ENCODE data around the gene SYVN1. TPM values are rescaled to one million over a fixed set of nuclear protein-coding genes. Genes with fewer than 3 reads are reported as not detected.

SYVN1 gene
- total and polyA plus RNA-seq, 8 donors, result 47.5 to 98.2 (median 64.1) TPM

GRCh38 chr11:65083834-65084597 is 50.3 kb downstream of the SYVN1 start, which contains the start of the genes CDCA5 and ZFPL1:
Gene CDCA5 (minus strand): TSS chr11:65084040. CDS start chr11:65083978, 62 bp downstream.
Gene ZFPL1 (plus strand): TSS chr11:65084222. CDS start chr11:65084699, 477 bp downstream.
- FAIRE-seq, result no peak
- no peaks in the 10 kb centered on the region for H3K27me3 ChIP-seq
- peak within 1 kb of the TSS; percentile 39 to 80 (median 66) for H3K4me3 ChIP-seq
- peak; percentile 91 to 98 (median 96) for DNase-seq
- WGBS, 2 donors, result 0 to 1% methylated on average over 78 to 79 of the region's 79 CpGs
- intact Hi-C loops (cut with DNase I), result no loop called here
- ATAC-seq, result peak; percentile 97 to 99 (median 99)
- TF ChIP-seq CTCF (IDR thresholded peaks at IDR 0.05), result no peak
- peaks cover 0 to 15% (median 11%) of the 10 kb centered on the region in 3 donors for H3K4me1 ChIP-seq
- H3K9me3 ChIP-seq, result no peaks in the 10 kb centered on the region
- H3K36me3 ChIP-seq, result peaks cover 0 to 17% (median 8%) of the 10 kb centered on the region in 3 donors
- H3K27ac ChIP-seq, result peak within 1 kb of the TSS; percentile 78 to 89 (median 84)

- H3K27ac ChIP-seq, result peak overlapping the region in 2 of 4 donors; percentile 88 to 89
- ATAC-seq, result peak in 3 of 4 donors; percentile 1 to 3 (median 2)
- H3K9me3 ChIP-seq, result no peaks in the 10 kb centered on the region
- DNase-seq, result no peak
- peaks cover 0 to 15% (median 11%) of the 10 kb centered on the region in 3 donors for H3K4me1 ChIP-seq
- 5 to 8% methylated on average over 13 of the region's 13 CpGs for WGBS, 2 donors
- no peaks in the 10 kb centered on the region for H3K27me3 ChIP-seq
- peak overlapping the region; percentile 39 to 80 (median 66) for H3K4me3 ChIP-seq
- intact Hi-C loops (cut with DNase I), result no loop called here
- TF ChIP-seq CTCF (IDR thresholded peaks at IDR 0.05), result no peak
- FAIRE-seq, result no peak
- peaks cover 0 to 17% (median 8%) of the 10 kb centered on the region in 3 donors for H3K36me3 ChIP-seq
These were observed 51.0 kb downstream of the SYVN1 start for GRCh38 chr11:65083134-65083833.

- no peak for ATAC-seq
- 79 to 89% methylated on average over 9 of the region's 9 CpGs for WGBS, 2 donors
These were observed 55.5 kb downstream of the SYVN1 start for GRCh38 chr11:65078786-65079342.

GRCh38 chr11:65078151-65078550 is 56.2 kb downstream of the SYVN1 start:
- ATAC-seq (peak; percentile 83 to 97 (median 92)), FAIRE-seq (no peak), DNase-seq (peak in 5 of 6 donors; percentile 41 to 83 (median 69))
- Histone ChIP-seq H3K27ac (no peak overlapping the region), H3K27me3 (no peaks in the 10 kb centered on the region), H3K4me3 (no peak overlapping the region), H3K4me1 (no peaks in the 10 kb centered on the region), H3K36me3 (no peaks in the 10 kb centered on the region), H3K9me3 (no peaks in the 10 kb centered on the region)
- intact Hi-C loops (cut with DNase I), result no loop called here
- TF ChIP-seq CTCF (IDR thresholded peaks at IDR 0.05), result peak; percentile 54 to 79 (median 64)
- 42% methylated on average over 3 of the region's 3 CpGs for WGBS, 2 donors

More at GRCh38 chr11:65078786-65079342, 55.5 kb downstream of the SYVN1 start:
- FAIRE-seq (no peak), DNase-seq (no peak)
- Histone ChIP-seq H3K27me3 (no peaks in the 10 kb centered on the region), H3K27ac (no peak overlapping the region), H3K4me3 (no peak overlapping the region), H3K9me3 (no peaks in the 10 kb centered on the region), H3K36me3 (no peaks in the 10 kb centered on the region), H3K4me1 (peaks cover 0 to 4% (median 0%) of the 10 kb centered on the region in 3 donors)
- intact Hi-C loops (cut with DNase I), result no loop called here
- TF ChIP-seq CTCF (IDR thresholded peaks at IDR 0.05), result no peak
